ENCODE results near the gene RRAGD. TPM values are rescaled to one million over a fixed set of nuclear protein-coding genes. Genes with fewer than 3 reads are reported as not detected.

Gene RRAGD
- total RNA-seq, 1 experiment from 2014 or later = 27.8 TPM

GRCh38 chr6:89368999-89369398 is 43.1 kb downstream of the RRAGD start:
- no peaks in the 10 kb centered on the region for H3K36me3 ChIP-seq (ENCODE audit: control insufficient read depth, insufficient read depth, low read length)
- peak; percentile 23 for TF ChIP-seq CTCF (IDR thresholded peaks at IDR 0.05)
- TF ChIP-seq SIN3A (IDR thresholded peaks at IDR 0.05; ENCODE audit: borderline replicate concordance, insufficient read depth, low read depth, low read length) = no peak
- H3K27me3 ChIP-seq (ENCODE audit: control insufficient read depth, insufficient read depth, low read length) = no peaks in the 10 kb centered on the region
- H3K9me3 ChIP-seq (ENCODE audit: control insufficient read depth, insufficient read depth, low read depth, low read length) = no peaks in the 10 kb centered on the region
- no peak overlapping the region for H3K27ac ChIP-seq (ENCODE audit: low read length)
- CTCF ChIA-PET = no interaction called here
- POLR2A ChIA-PET = no interaction called here
- 0 out of 2 replicates have a peak, but pooled peaks have one; percentile 65 for ATAC-seq
- no peak for DNase-seq (ENCODE audit: low read depth, low spot score)
- H3K4me1 ChIP-seq (ENCODE audit: control insufficient read depth, insufficient read depth, low read length) = no peaks in the 10 kb centered on the region
- intact Hi-C loops (cut with micrococcal nuclease; ENCODE audit: unreplicated experiment) (loop anchor here (5.0 to 10.0 kb wide), 3 partner anchors 57 to 384 kb away; no protein-coding TSS in a partner anchor), in situ Hi-C loops (cut with HindIII; ENCODE audit: low pct_unique_long_range_greater_than_20kb, low sequenced_read_pairs) (no loop called here)
- no peak overlapping the region for H3K4me3 ChIP-seq (ENCODE audit: low read depth in 2 of 2, low read length in 2 of 2)
- BruUV-seq (replicated peaks) = no TSS peak

- TF ChIP-seq CTCF (IDR thresholded peaks at IDR 0.05) (peak; percentile 91), SIN3A (IDR thresholded peaks at IDR 0.05; ENCODE audit: borderline replicate concordance, insufficient read depth, low read depth, low read length) (no peak), TCF7L2 (IDR thresholded peaks at IDR 0.05; ENCODE audit: low read depth, low read length) (no peak)
- no TSS peak for BruUV-seq (replicated peaks)
- CTCF ChIA-PET = no interaction called here
- DNase-seq (ENCODE audit: low read depth, low spot score) (no peak), ATAC-seq (peak; percentile 67; the same call in 1 of the 2 replicates)
- no peak overlapping the region for H3K4me3 ChIP-seq (ENCODE audit: low read depth in 2 of 2, low read length in 2 of 2)
- no peaks in the 10 kb centered on the region for H3K9me3 ChIP-seq (ENCODE audit: control insufficient read depth, insufficient read depth, low read depth, low read length)
- H3K36me3 ChIP-seq (ENCODE audit: control insufficient read depth, insufficient read depth, low read length) = no peaks in the 10 kb centered on the region
- in situ Hi-C loops (cut with HindIII; ENCODE audit: low pct_unique_long_range_greater_than_20kb, low sequenced_read_pairs) = no loop called here
- POLR2A ChIA-PET = no interaction called here
- intact Hi-C loops (cut with micrococcal nuclease; ENCODE audit: unreplicated experiment) = loop anchor here (5.0 to 10.0 kb wide), 3 partner anchors 56 to 383 kb away; no protein-coding TSS in a partner anchor
- H3K27me3 ChIP-seq (ENCODE audit: control insufficient read depth, insufficient read depth, low read length) = no peaks in the 10 kb centered on the region
- H3K4me1 ChIP-seq (ENCODE audit: control insufficient read depth, insufficient read depth, low read length) = no peaks in the 10 kb centered on the region
- H3K27ac ChIP-seq (ENCODE audit: low read length) = no peak overlapping the region
Measured at GRCh38 chr6:89368107-89368506, 44.0 kb downstream of the RRAGD start.

- H3K27ac ChIP-seq (ENCODE audit: low read length) = no peak overlapping the region
- H3K4me1 ChIP-seq (ENCODE audit: control insufficient read depth, insufficient read depth, low read length) = no peaks in the 10 kb centered on the region
- CTCF ChIA-PET = no interaction called here
- DNase-seq (ENCODE audit: low read depth, low spot score) (no peak), ATAC-seq (no peak)
- no peaks in the 10 kb centered on the region for H3K9me3 ChIP-seq (ENCODE audit: control insufficient read depth, insufficient read depth, low read depth, low read length)
- H3K27me3 ChIP-seq (ENCODE audit: control insufficient read depth, insufficient read depth, low read length) = no peaks in the 10 kb centered on the region
- in situ Hi-C loops (cut with HindIII; ENCODE audit: low pct_unique_long_range_greater_than_20kb, low sequenced_read_pairs) (no loop called here), intact Hi-C loops (cut with micrococcal nuclease; ENCODE audit: unreplicated experiment) (loop anchor here (10.0 kb wide), 1 partner anchor 380 kb away; no protein-coding TSS in a partner anchor)
- no peaks in the 10 kb centered on the region for H3K36me3 ChIP-seq (ENCODE audit: control insufficient read depth, insufficient read depth, low read length)
- TF ChIP-seq POLR2AphosphoS5 (IDR thresholded peaks at IDR 0.05; ENCODE audit: low read depth, low read length) (no peak), CTCF (IDR thresholded peaks at IDR 0.05) (no peak), REST (IDR thresholded peaks at IDR 0.05; ENCODE audit: insufficient read depth in 1 of 2, low read depth in 2 of 2, low read length in 1 of 2) (no peak), SIN3A (IDR thresholded peaks at IDR 0.05; ENCODE audit: borderline replicate concordance, insufficient read depth, low read depth, low read length) (no peak), TCF7L2 (IDR thresholded peaks at IDR 0.05; ENCODE audit: low read depth, low read length) (no peak)
- no peak overlapping the region for H3K4me3 ChIP-seq (ENCODE audit: low read depth in 2 of 2, low read length in 2 of 2)
- no TSS peak for BruUV-seq (replicated peaks)
- POLR2A ChIA-PET = no interaction called here
Measured at GRCh38 chr6:89364586-89364985, 47.5 kb downstream of the RRAGD start.

Data from Panc1 (cell line).